ENCODE measurements around the gene NOS1AP. TPM values are rescaled to one million over a fixed set of nuclear protein-coding genes. Genes with fewer than 3 reads are reported as not detected.

NOS1AP gene
- total and polyA plus RNA-seq, 2 donors (not counting 3 experiments of a cell fraction or from before 2014, with no cell fraction given) = 1.3 to 5.4 TPM

DNA sequence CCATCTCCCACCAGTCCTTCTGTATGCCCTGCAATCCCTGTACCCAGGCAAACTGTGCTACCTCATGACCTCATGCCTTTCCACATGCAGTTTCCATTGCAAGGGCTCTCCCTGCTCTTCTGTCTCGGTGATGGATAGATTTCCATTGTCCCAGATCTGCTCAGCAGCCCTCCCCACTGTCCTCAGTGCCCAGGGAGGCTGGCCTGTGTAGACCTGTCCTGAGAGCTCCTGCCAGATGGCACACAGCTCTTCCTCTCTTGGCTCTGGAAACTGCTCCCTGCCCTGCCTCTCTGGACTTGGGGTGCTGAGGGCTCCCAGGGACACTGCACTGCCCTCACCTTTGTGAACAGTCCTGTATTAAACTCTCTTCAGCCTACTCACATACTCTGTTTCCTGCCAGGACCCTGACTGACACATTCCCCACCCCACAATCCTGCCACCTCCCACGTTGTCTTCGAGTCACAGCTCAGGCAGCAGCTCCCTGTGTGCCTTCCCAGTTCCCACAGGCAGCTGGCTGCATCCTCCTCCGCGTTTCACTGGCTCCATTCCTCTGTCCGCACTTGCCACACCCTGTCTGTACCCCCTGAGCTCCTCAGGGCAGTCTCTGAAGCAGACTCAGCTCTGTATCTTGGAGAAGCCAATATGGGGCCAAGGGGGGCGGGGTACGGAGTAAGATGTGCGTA lies 250.1 kb downstream of the NOS1AP start:
- no peak overlapping the region for H2AFZ ChIP-seq (ENCODE audit: low read depth, low read length)
- H3K9me1 ChIP-seq (replicated peaks; ENCODE audit: control insufficient read depth, extremely low read depth, insufficient read depth, low read length) = no peaks in the 10 kb centered on the region
- no peaks in the 10 kb centered on the region for H3K36me3 ChIP-seq (ENCODE audit: control insufficient read depth in 2 of 2, extremely low read depth in 1 of 2, insufficient read depth in 2 of 2, low read length in 2 of 2)
- FAIRE-seq (no peak), DNase-seq (ENCODE audit: low read depth, low spot score) (no peak)
- H3K4me1 ChIP-seq (ENCODE audit: control insufficient read depth, extremely low read depth, insufficient read depth, low read length) = no peaks in the 10 kb centered on the region
- ChIA-PET POLR2A (no interaction called here), CTCF (interaction anchor here (0.8 kb wide), 1 partner anchor 9 kb away, joined by 3 read pairs; no protein-coding TSS in a partner anchor)
- intact Hi-C loops (cut with micrococcal nuclease) (no loop called here), dilution Hi-C loops (cut with MboI; ENCODE audit: extremely low pct_ligation_motif_present, low sequenced_read_pairs) (no loop called here)
- no peak overlapping the region for H3K4me3 ChIP-seq (replicated peaks in 1 of 3; ENCODE audit: insufficient read depth in 1 of 3, low read depth in 1 of 3, low read length in 3 of 3)
- no peaks in the 10 kb centered on the region for H3K27me3 ChIP-seq (ENCODE audit: control insufficient read depth in 2 of 2, insufficient read depth in 2 of 2, low read length in 2 of 2)
- H4K20me1 ChIP-seq (replicated peaks; ENCODE audit: control insufficient read depth, extremely low read depth, insufficient read depth, low read length) = no peaks in the 10 kb centered on the region
- BruUV-seq (replicated peaks) = no TSS peak
- H3K79me2 ChIP-seq (ENCODE audit: control insufficient read depth, insufficient read depth, low read length) = no peaks in the 10 kb centered on the region
- TF ChIP-seq EZH2 (IDR thresholded peaks at IDR 0.05; ENCODE audit: borderline replicate concordance, low read depth, low read length, severe bottlenecking) (no peak), POLR2AphosphoS5 (IDR thresholded peaks at IDR 0.05; ENCODE audit: insufficient read depth, low read depth, low read length) (no peak), GATA2 (IDR thresholded peaks at IDR 0.05; ENCODE audit: insufficient read depth, insufficient read length, low read depth, low read length) (no peak)
- no peak overlapping the region for H3K9ac ChIP-seq (replicated peaks; ENCODE audit: extremely low read depth, insufficient read depth, low read length)
- H3K4me2 ChIP-seq (ENCODE audit: insufficient read depth, low read length) = no peak overlapping the region
- no peak overlapping the region for H3K27ac ChIP-seq (ENCODE audit: insufficient read depth, low read depth, low read length)
- no peaks in the 10 kb centered on the region for H3K9me3 ChIP-seq (replicated peaks; ENCODE audit: control insufficient read depth, insufficient read depth, low read length)

DNA sequence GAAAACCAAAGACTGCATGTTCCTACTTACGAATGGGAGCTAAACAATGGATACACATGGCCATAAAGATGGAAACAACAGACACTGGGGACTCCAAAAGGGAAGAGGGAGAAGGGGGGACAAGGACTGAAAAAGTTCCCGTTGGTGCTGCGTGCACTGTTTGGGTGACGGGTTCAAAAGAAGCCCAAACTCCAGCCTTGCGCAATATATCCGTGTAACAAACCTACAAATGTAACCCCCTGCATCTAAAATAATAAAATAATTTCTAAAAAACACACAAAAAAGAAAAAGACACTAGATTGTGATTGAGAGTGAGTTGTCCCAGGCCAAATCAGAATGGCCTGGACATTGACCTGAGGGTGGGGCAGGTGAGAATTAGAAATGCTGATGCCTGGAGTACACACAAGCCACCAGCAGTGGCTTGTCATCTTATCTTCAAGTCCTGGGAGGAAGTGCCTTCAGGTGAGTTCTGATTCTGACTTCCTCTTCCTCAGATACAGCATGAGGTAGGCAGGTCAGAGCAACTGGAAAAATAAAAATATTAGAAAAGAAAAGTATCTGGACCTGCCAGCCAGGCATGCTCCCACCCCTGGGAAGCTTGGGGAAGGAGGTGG lies 252.4 kb downstream of the NOS1AP start:
- Histone ChIP-seq H3K4me3 (replicated peaks in 1 of 3; ENCODE audit: insufficient read depth in 1 of 3, low read depth in 1 of 3, low read length in 3 of 3) (no peak overlapping the region), H3K9ac (replicated peaks; ENCODE audit: extremely low read depth, insufficient read depth, low read length) (no peak overlapping the region), H3K4me1 (ENCODE audit: control insufficient read depth, extremely low read depth, insufficient read depth, low read length) (no peaks in the 10 kb centered on the region), H3K4me2 (ENCODE audit: insufficient read depth, low read length) (no peak overlapping the region), H3K9me3 (replicated peaks; ENCODE audit: control insufficient read depth, insufficient read depth, low read length) (no peaks in the 10 kb centered on the region), H3K9me1 (replicated peaks; ENCODE audit: control insufficient read depth, extremely low read depth, insufficient read depth, low read length) (no peaks in the 10 kb centered on the region), H4K20me1 (replicated peaks; ENCODE audit: control insufficient read depth, extremely low read depth, insufficient read depth, low read length) (no peaks in the 10 kb centered on the region), H3K79me2 (ENCODE audit: control insufficient read depth, insufficient read depth, low read length) (no peaks in the 10 kb centered on the region), H3K27me3 (ENCODE audit: control insufficient read depth in 2 of 2, insufficient read depth in 2 of 2, low read length in 2 of 2) (no peaks in the 10 kb centered on the region), H3K36me3 (ENCODE audit: control insufficient read depth in 2 of 2, extremely low read depth in 1 of 2, insufficient read depth in 2 of 2, low read length in 2 of 2) (no peaks in the 10 kb centered on the region), H2AFZ (ENCODE audit: low read depth, low read length) (no peak overlapping the region), H3K27ac (ENCODE audit: insufficient read depth, low read depth, low read length) (no peak overlapping the region)
- ChIA-PET POLR2A (no interaction called here), CTCF (no interaction called here)
- DNase-seq (ENCODE audit: low read depth, low spot score) (no peak), FAIRE-seq (no peak)
- TF ChIP-seq FOS (IDR thresholded peaks at IDR 0.05; ENCODE audit: borderline replicate concordance, insufficient read depth, low read length) (no peak), CTCF (IDR thresholded peaks at IDR 0.05; ENCODE audit: extremely low read depth in 1 of 2, insufficient read depth in 1 of 2, low read depth in 1 of 2, low read length in 2 of 2) (no peak), POLR2A (IDR thresholded peaks at IDR 0.05; ENCODE audit: low read depth, low read length) (no peak), EZH2 (IDR thresholded peaks at IDR 0.05; ENCODE audit: borderline replicate concordance, low read depth, low read length, severe bottlenecking) (no peak), POLR2AphosphoS5 (IDR thresholded peaks at IDR 0.05; ENCODE audit: insufficient read depth, low read depth, low read length) (no peak)
- TF ChIP-seq, protein P1, sequence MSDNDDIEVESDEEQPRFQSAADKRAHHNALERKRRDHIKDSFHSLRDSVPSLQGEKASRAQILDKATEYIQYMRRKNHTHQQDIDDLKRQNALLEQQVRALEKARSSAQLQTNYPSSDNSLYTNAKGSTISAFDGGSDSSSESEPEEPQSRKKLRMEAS (IDR thresholded peaks at IDR 0.05; ENCODE audit: insufficient read depth, insufficient read length) = no peak
- no TSS peak for BruUV-seq (replicated peaks)
- dilution Hi-C loops (cut with MboI; ENCODE audit: extremely low pct_ligation_motif_present, low sequenced_read_pairs) (no loop called here), intact Hi-C loops (cut with micrococcal nuclease) (no loop called here)
